ENCODE data around the gene ACTL7A.
"Not testable (repeated sequence)": the region's sequence is repeated elsewhere in the genome, so short reads cannot be mapped to it uniquely, and the experiment has no call there.

Gene ACTL7A

GRCh38 chr9:108884701-108885100 lies 22.6 kb downstream of the ACTL7A start:
- FAIRE-seq (no peak), DNase-seq (ENCODE audit: insufficient read length, low spot score) (no peak)

GRCh38 chr9:108885643-108886348 lies 23.7 kb downstream of the ACTL7A start:
- no peak for TF ChIP-seq PAX5 (IDR thresholded peaks at IDR 0.05; ENCODE audit: insufficient read depth, low read length, severe bottlenecking)
- no peak for TF ChIP-seq POLR2A (IDR thresholded peaks at IDR 0.05; ENCODE audit: low read depth, low read length)
- 0 out of 2 replicates have a peak, but pooled peaks have one; percentile 33 for TF ChIP-seq POLR2AphosphoS5 (IDR thresholded peaks at IDR 0.05; ENCODE audit: low read depth, low read length)
- TF ChIP-seq TAF1 (IDR thresholded peaks at IDR 0.05; ENCODE audit: low read depth, low read length) = no peak
- peak; percentile 79 for TF ChIP-seq POU2F2 (IDR thresholded peaks at IDR 0.05; ENCODE audit: low read depth, low read length)
- 0 out of 2 replicates have a peak, but pooled peaks have one; percentile 10 for TF ChIP-seq SPI1 (IDR thresholded peaks at IDR 0.05; ENCODE audit: low read depth, low read length)
- FAIRE-seq (peak; percentile 86), DNase-seq (ENCODE audit: insufficient read length, low spot score) (peak; percentile 42)

More at GRCh38 chr9:108884701-108885100, 22.6 kb downstream of the ACTL7A start:
- TF ChIP-seq PAX5 (IDR thresholded peaks at IDR 0.05; ENCODE audit: insufficient read depth, low read length, severe bottlenecking) (no peak), POLR2A (IDR thresholded peaks at IDR 0.05; ENCODE audit: low read depth, low read length) (no peak), SPI1 (IDR thresholded peaks at IDR 0.05; ENCODE audit: low read depth, low read length) (no peak), POLR2AphosphoS5 (IDR thresholded peaks at IDR 0.05; ENCODE audit: low read depth, low read length) (no peak), TAF1 (IDR thresholded peaks at IDR 0.05; ENCODE audit: low read depth, low read length) (no peak), POU2F2 (IDR thresholded peaks at IDR 0.05; ENCODE audit: low read depth, low read length) (no peak)

GRCh38 chr9:108886594-108887271 lies 24.7 kb downstream of the ACTL7A start:
- DNase-seq (ENCODE audit: insufficient read length, low spot score); FAIRE-seq: not testable (repeated sequence)

- TF ChIP-seq POLR2A (IDR thresholded peaks at IDR 0.05; ENCODE audit: low read depth, low read length) = no peak
- TF ChIP-seq TAF1 (IDR thresholded peaks at IDR 0.05; ENCODE audit: low read depth, low read length) = no peak
- no peak for TF ChIP-seq PAX5 (IDR thresholded peaks at IDR 0.05; ENCODE audit: insufficient read depth, low read length, severe bottlenecking)
- no peak for TF ChIP-seq POU2F2 (IDR thresholded peaks at IDR 0.05; ENCODE audit: low read depth, low read length)
- DNase-seq (ENCODE audit: insufficient read length, low spot score) (no peak), FAIRE-seq (no peak)
Observed at GRCh38 chr9:108889649-108890067, 27.6 kb downstream of the ACTL7A start.

- TF ChIP-seq TAF1 (IDR thresholded peaks at IDR 0.05; ENCODE audit: low read depth, low read length) (no peak), PAX5 (IDR thresholded peaks at IDR 0.05; ENCODE audit: insufficient read depth, low read length, severe bottlenecking) (no peak), POLR2A (IDR thresholded peaks at IDR 0.05; ENCODE audit: low read depth, low read length) (no peak), POU2F2 (IDR thresholded peaks at IDR 0.05; ENCODE audit: low read depth, low read length) (no peak), SPI1 (IDR thresholded peaks at IDR 0.05; ENCODE audit: low read depth, low read length) (no peak)
- no peak for FAIRE-seq
Observed at GRCh38 chr9:108894225-108894997, 32.3 kb downstream of the ACTL7A start.

GRCh38 chr9:108897324-108898096 lies 35.4 kb downstream of the ACTL7A start:
- no peak for TF ChIP-seq TAF1 (IDR thresholded peaks at IDR 0.05; ENCODE audit: low read depth, low read length)
- no peak for TF ChIP-seq POU2F2 (IDR thresholded peaks at IDR 0.05; ENCODE audit: low read depth, low read length)
- TF ChIP-seq SPI1 (IDR thresholded peaks at IDR 0.05; ENCODE audit: low read depth, low read length) = no peak
- no peak for DNase-seq (ENCODE audit: insufficient read length, low spot score)
- no peak for FAIRE-seq

More at GRCh38 chr9:108894225-108894997, 32.3 kb downstream of the ACTL7A start:
- no peak for DNase-seq (ENCODE audit: insufficient read length, low spot score)

- not testable (repeated sequence) for FAIRE-seq; DNase-seq (ENCODE audit: insufficient read length, low spot score)
Observed at GRCh38 chr9:108899023-108899695, 37.1 kb downstream of the ACTL7A start.

- no peak for TF ChIP-seq POU2F2 (IDR thresholded peaks at IDR 0.05; ENCODE audit: low read depth, low read length)
- TF ChIP-seq TAF1 (IDR thresholded peaks at IDR 0.05; ENCODE audit: low read depth, low read length) = no peak
- no peak for TF ChIP-seq POLR2AphosphoS5 (IDR thresholded peaks at IDR 0.05; ENCODE audit: low read depth, low read length)
- TF ChIP-seq POLR2A (IDR thresholded peaks at IDR 0.05; ENCODE audit: low read depth, low read length) = no peak
- no peak for TF ChIP-seq PAX5 (IDR thresholded peaks at IDR 0.05; ENCODE audit: insufficient read depth, low read length, severe bottlenecking)
- no peak for TF ChIP-seq SPI1 (IDR thresholded peaks at IDR 0.05; ENCODE audit: low read depth, low read length)
- FAIRE-seq (no peak), DNase-seq (ENCODE audit: insufficient read length, low spot score) (no peak)
Observed at GRCh38 chr9:108900176-108900575, 38.1 kb downstream of the ACTL7A start.

Measured in GM12891 (cell line).